NCI-H1092 treated with DMSO at 0.1 percent for 48 hours (cell line): ENCODE results near the gene UNC13B.
"Not testable (repeated sequence)": the region's sequence is repeated elsewhere in the genome, so short reads cannot be mapped to it uniquely, and the experiment has no call there.

ENCODE experiments used
- DNase-seq: peaks from one replicate; lab custom pipeline; 2025; lab: John Stamatoyannopoulos, UW

UNC13B gene

GRCh38 chr9:35161713-35162604, at the start of gene UNC13B:
TSS of gene UNC13B (plus strand) at chr9:35162009. CDS start at chr9:35162284, 275 bp downstream.
- peak; percentile 97 for DNase-seq

GRCh38 chr9:35112257-35113020, 49.4 kb upstream of the UNC13B start:
- DNase-seq, result no peak

DNA sequence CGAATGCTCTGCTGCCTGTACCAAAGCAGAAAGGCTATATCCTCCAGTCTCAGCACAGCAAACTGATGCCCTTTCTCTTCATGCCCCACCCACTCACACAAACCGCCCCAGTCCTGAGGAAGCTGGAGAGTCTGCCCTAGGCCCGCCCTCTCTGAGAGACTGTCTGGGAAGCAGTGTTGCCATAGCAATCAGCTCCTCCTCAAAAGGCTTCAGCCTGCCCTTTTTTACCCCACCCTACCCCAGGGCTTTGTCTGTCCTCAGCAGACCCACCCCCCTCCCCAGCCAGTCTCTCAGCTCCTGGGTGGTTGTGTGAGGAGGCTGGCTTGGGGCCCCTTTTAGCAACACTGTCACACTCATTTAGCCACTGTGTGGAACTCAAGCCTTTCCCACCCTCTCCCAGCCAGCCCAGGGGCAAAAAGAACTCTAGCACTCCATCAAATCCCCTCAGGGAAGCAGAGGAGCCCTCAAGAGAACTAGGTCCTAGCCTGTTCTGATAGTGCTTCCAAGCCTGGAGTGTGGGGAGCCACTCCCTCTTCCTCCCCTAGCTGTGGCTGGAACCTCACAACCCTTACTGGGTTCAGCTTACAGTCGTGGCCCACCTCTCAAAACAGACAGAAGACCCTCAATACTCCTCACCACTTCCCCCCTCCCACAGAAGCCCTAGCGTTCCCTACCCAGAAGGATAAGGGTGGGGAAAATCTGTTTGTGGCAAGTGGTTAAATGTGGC, 47.5 kb upstream of the UNC13B start:
- no peak for DNase-seq

DNA sequence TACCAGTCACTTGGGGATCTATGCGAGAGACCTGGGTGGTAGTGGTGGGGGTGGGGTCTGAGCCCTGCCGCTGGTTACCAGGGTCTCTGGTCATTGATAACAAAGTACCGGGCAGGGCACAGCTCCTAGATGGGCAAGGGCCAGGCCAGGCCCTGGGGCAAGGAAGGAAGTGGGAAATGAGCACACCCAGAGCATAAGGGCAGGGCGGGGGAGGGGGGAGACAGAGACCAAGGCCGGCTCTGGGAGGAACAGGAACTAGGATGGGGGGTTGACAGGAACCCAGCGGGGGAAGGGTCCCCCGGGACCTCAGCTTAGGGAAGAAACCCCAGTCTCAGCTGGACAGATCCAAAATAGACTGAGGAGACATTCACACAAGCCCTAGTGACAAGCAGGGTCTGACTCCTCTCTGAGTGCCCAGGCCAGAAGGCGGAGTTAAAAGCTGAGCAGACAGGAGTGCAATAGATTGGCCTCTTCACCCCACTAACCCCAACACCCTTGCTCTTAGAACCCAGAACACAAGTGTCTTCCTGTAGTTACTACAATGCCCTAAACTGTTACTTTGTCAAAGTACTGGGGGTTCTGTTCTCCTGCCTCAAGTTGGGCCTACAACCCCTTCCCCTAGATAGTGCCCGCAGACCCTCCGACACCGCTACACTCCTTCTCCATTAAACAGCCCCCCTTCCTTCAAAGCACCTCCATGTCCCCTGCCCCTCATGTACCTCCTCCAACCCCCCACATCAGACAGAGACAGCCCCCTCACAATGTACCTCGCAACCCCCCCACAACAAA, 46.8 kb upstream of the UNC13B start:
- no peak for DNase-seq

- DNase-seq, result peak; percentile 95
Measured at GRCh38 chr9:35115680-35116538, 45.9 kb upstream of the UNC13B start, which contains the start of gene ATOSB. TSS of gene ATOSB (minus strand) at chr9:35115862. CDS start at chr9:35108274, 7,588 bp downstream.

DNA sequence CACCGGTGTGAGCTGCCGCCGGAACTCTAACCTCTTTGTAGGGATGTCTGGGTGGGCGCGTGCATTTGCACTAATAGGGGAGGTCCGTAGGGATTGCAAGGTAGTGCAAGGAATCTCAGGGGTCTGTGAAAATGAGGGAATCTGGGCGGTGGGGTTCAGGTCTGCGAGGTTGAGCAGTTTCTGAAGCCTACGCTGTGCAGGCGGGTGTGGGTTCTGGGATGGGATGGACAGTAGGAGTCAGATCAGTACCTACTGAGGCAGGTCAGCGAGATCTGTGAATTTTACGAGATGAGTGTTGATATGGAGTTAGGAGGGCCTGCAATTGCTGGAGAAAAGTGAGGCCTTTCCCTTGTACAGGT, 45.3 kb upstream of the UNC13B start:
- no peak for DNase-seq

DNA sequence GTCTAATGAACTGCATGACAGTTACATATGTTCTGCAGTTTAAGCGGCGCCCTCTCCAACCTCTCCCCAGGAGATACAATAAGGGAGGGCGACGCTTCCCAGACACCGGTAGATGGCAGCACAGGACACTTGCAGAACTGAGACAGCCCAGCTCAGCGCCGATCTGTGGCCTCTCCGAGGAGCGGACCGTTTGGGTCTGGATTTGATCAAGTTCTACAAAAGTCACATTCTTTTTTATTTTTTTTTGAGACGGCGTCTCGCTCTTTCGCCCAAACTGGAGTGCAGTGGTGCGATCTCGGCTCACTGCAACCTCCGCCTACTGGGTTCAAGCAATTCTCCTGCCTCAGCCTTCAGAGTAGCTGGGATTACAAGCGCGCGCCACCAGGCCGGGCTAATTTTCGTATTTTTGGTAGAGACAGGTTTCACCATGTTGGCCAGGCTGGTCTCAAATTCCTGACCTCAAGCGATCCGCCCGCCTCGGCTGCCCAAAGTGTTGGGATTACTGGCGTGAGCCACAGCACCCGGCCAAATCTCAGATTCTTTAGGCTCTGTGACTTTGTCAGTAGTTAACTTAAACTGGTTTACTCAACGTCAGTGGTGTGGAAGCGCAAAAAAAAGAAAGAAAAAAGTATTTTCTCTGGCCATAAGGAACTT, 44.8 kb upstream of the UNC13B start:
- DNase-seq, result peak; percentile 95

DNA sequence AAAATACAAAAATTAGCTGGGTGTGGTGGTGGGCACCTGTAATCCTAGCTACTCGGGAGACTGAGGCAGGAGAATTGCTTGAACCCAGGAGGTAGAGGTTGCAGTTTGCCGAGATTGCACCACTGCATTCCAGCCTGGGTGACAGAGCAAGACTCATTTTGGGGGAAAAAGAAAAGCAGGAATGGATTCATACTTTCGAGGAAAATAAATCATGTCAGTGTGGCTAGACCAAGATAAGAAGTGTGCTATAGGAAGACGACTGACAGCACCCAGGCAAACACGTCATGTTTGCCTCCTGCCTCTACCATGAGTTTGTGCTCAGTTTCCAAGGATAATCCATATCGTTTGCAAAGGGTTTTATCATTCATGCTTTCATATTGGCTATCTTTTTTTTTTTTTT, 26.9 kb upstream of the UNC13B start:
- no peak for DNase-seq

- no peak for DNase-seq
Measured at GRCh38 chr9:35135988-35136387, 25.8 kb upstream of the UNC13B start.

DNA sequence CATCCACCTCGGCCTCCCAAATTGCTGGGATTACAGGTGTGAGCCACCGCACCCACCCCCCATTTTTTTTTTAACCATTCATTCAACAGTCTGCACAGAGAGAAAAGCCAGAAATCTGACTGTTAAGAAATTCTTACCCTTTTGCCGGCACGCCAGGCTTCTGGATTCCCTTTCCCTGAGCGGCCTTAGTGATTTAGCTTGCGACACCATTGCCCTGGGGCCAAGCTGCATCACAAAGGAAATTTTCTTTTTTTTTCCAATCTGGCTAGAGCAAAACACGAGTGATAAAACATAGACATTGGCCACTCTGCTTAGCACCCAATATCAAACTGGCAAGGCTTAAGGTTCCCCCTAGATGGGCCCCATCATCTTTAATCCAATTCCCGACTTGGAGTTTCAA, 24.9 kb upstream of the UNC13B start:
- no peak for DNase-seq

- DNase-seq, result no peak
Measured at GRCh38 chr9:35140093-35140492, 21.7 kb upstream of the UNC13B start.

- no peak for DNase-seq
Measured at GRCh38 chr9:35142037-35142436, 19.8 kb upstream of the UNC13B start.

DNA sequence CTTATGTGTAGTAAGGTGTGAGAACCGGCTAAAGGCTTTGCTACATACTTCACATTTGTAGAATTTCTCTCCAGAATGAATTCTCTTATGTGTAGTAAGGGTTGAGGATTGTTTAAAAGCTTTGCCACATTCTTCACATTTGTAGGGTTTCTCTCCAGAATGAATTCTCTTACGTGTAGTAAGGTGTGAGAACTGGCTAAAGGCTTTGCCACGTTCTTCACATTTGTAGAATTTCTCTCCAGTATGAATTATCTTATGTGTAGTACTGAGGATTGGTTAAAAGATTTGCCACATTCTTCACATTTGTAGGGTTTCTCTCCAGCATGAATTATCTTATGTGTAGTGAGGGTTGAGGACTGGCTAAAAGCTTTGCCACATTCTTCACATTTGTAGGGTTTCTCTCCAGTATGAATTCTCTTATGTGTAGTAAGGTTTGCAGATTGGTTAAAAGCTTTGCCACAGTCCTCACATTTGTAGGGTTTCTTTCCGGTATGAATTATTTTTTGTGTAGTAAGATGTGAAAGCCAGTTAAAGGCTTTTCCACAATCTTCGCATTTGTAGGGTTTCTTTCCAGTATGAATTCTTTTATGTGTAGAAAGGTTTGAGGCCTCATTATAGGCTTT, 13.8 kb upstream of the UNC13B start:
- DNase-seq, result not testable (repeated sequence)

GRCh38 chr9:35152926-35153325, 8.9 kb upstream of the UNC13B start:
- no peak for DNase-seq

GRCh38 chr9:35156781-35157180, 5.0 kb upstream of the UNC13B start:
- no peak for DNase-seq

GRCh38 chr9:35157836-35158235, 4.0 kb upstream of the UNC13B start:
- DNase-seq, result not testable (repeated sequence)

- DNase-seq, result no peak
Measured at GRCh38 chr9:35158501-35159280, 3.1 kb upstream of the UNC13B start.

- DNase-seq, result peak; percentile 34
Measured at GRCh38 chr9:35162605-35163315, 951 bp downstream of the UNC13B start.
